Amniotic stem cell (primary cell): ENCODE measurements around the gene EID1.
"Not testable (repeated sequence)": the region's sequence is repeated elsewhere in the genome, so short reads cannot be mapped to it uniquely, and the experiment has no call there.

Experiments
- DNase-seq: peaks from one replicate; lab custom pipeline; 2025; lab: John Stamatoyannopoulos, UW

EID1 gene

DNA sequence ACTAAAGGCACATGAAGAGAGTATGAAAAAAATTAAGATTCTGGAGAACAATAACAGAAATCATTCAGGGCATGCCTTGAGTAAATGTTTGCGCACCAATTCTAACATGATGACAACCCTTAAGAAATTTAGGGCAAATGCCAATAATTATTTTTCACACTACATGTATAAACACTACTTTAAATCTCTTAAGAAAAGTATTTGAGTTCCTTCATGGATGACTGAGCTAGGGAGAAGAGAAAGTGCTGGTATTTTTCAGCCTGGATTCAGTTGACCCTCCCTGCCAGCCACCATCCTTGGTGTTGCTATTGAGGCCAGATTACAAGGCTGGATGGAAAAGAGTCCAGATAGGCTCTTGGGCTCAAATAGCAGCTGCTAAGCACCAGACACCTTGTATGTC lies 8.0 kb upstream of the EID1 start:
- DNase-seq: no peak

DNA sequence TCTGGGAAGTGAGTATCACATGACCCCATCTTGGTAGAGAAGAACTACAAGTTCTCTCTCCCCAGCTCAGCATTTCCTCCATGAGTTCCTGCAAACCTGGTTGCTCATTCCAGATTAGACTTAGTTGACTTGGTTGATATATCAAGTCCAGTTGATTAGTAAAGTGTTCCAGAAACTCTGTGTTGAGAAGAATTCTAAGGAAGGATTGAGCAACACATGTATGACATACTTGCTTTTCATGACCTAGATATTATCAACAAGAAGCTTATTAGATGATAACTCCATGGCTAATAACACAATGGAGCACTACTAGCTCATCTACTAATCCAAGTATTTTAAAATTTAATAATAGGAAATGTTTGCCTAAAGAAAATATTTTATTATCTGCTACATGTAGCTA lies 6.4 kb upstream of the EID1 start:
- no peak for DNase-seq

DNA sequence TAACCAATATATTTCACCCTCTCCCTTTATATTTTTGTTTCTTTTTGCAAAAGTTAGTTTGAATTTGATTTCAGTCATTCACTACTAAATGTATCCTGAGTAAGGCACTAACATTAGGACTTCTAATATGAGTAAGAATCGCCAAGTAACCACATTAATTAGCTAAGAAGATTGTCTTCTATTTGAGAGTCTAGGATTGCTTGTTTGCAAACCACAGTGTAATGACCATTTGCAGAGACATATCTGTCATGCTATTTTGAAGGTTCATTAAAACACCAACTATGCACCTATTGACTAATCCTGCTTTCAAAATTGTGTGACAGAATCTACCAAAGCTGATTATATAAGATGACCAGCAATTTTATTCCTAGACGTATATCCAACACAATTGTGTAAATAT lies 5.3 kb upstream of the EID1 start:
- no peak for DNase-seq

DNA sequence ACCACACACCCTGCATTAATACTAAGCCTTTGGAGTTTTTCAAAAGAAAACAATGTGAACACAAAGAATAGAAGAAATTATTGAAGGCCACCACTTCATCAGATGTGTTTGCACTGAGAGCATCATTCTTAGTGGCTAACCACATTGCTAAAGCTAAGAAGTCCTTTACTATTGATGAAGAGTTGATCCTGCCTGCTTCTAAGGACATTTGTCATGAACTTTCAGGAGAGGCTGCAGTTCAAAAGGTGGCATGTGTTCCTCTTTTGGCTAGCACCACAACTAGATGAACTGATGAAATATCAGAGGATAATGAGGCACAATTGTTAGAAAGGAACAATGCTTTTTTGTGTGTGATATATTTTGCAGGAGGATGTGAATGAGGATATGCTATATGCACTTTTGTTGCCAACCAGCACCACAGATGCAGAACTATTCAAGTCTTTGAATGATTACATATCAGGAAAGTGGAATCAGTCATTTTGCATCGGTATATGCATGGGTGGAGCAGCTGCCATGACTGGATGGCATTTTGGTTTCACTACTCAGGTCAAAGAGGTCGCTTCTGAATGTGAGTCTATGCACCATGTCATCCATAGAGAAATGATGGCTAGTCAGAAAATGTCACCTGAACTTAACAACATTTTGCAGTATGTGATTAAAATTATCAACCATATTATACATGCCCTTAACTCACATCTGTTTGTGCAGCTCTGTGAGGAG lies 2.5 kb upstream of the EID1 start:
- no peak for DNase-seq

DNA sequence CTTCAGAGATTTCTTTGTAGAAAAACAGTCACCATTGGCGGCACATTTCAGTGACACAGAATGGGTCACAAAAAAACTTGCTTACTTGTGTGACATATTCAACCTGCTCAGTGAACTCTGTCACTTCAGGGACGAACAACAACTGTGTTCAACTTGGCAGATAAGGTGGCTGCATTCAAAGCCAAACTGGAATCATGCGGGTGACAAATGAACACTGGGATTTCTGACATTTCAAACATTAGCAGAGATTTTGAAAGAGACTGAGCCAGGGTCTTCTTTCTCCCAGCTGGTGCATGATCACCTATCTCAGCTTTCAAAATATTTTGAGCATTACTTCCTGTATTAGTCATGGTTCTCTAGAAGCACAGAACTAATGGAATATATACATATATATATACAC lies 1.9 kb upstream of the EID1 start:
- no peak for DNase-seq

DNA sequence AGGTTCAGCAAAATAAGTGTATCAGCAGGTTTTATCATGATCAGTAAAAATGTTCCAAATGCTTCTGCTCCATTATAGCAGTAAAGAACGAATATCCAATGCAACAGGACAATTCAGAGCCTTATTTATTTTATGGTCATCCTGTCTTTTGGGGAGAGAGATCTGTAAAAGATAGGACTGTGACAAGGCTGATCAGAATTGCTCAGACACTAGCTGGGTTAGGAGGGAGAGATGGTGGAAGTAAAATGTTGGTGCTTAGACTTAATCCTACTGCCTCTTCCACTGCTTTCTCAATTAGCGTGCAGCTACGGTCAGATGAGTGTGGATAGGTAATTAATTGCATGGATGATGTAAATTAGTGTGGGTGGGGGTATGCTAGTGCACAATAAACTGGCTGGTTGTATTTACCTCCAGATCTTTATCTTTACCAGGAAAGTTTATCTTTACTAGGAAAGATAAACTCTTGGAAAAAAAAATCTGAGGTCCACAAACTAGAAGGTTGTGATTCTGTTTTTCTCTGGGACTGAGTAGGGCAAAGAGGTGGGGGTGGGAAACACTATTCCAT lies 2.2 kb downstream of the EID1 start:
- DNase-seq: no peak

DNA sequence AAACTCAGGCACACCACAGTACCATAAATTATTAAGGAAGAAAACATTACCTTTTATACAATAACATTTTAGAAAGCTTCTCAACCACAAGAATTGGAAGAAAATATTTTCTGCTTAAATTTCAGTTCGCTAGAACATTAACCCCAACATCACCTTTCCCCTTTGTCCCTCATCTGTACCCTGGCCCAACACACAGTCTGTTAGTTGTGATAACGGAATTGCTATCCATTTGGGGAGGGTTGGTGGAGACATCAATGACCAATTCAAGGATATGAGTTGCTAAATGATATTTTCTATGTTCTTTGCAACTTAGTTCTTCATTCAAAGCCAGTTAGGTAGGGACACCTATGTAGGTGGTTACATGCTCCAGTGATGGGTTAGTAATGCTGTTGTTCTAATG lies 5.8 kb downstream of the EID1 start:
- DNase-seq: no peak

DNA sequence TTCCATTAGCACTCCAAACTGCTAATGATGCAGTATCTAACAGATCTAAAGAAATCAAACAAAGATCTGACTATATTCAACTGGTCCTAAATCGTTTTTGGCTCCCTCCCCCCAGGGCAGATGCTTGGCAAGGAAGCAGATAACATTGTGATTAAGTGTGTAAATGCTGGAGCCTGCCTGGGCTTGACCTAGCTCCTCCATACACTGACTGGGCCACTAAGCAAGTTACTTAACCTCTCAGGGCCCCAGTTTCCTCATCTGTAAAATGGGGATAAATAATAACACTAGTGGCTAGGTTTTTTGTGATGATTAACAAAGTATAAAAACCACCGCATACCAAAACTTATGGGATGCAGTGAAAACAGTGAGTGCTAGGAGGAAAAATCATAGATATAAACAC lies 9.2 kb downstream of the EID1 start:
- no peak for DNase-seq

DNA sequence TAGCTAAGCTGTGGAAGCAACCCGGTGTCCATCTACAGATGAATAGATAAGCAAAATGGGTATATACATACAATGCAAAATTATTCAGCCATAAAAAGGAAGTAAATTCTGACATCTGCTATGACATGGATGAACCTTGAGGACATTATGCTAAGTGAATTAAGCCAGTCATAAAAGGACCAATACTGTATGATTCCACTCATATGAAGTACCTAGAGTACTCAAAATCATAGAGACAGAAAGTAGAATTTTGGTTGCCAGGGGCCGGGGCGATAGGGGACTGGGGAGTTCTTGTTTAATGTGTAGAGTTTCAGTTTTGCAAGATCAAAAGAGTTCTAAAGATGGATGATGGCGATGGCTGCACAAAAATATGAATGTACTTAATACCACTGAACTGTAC lies 10.3 kb downstream of the EID1 start:
- no peak for DNase-seq

DNA sequence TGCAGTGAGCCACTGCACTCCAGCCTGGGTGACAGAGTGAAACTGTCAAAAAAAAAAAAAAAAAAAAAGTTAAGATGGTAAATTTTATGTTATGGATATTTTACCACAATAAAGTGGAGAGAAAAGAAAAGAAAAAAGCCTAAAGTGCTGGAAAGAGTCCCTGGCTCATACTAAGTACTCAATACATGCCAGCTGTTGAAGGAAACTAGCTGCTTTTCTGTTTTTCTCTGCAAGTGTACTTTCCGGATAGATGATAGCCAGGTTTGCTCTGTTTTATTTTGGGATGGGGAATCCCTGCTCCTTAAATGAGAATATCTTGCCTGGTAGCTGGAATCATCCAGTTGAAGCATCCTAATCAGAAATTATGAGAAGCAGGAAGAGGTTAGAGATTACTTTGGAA lies 10.9 kb downstream of the EID1 start:
- DNase-seq: no peak

DNA sequence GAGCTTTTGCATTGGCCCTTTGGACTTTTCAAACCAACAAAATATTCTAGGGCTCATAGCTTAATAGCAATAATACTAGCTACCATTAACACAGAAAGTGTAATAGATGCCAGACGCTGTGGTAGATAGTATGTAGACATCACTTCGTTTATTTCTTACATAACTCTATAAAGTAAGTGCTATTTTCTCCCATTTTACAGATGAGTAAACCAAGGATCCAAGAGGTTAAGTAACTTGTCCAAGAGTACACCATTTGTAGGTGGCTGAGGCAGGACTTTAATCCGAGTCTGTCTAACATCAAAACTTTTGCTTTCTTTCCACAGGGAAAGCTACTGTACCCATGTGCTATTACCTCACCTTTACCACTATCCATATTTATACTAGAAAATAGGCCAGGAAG lies 12.0 kb downstream of the EID1 start:
- DNase-seq: no peak

DNA sequence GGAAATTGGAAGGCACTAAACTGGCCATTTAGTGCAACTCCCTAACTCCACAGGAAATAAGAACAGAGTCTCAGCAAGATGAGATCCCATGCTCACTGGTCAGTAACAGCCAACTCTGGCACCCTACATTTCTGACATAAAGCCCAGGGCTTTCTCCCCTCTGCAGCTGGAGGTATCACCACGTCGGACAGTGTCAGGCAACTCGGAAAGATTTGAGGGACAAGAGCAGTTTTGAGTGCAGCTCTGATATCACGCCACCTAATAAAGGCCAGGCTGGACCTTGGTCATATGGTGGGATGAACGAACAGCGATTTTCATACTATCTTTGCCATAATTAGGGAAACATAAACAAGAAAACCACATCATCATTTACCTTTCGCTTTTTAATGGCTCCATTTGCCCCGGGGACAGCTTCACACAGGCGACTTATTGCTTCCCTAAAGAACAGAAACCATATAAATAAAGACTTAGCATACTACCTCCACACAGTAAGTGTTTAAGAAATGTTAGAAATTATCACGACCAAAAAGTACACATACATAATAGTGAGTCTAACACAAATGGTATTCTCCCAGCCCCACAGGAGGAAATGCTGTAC lies 12.5 kb downstream of the EID1 start:
- no peak for DNase-seq

DNA sequence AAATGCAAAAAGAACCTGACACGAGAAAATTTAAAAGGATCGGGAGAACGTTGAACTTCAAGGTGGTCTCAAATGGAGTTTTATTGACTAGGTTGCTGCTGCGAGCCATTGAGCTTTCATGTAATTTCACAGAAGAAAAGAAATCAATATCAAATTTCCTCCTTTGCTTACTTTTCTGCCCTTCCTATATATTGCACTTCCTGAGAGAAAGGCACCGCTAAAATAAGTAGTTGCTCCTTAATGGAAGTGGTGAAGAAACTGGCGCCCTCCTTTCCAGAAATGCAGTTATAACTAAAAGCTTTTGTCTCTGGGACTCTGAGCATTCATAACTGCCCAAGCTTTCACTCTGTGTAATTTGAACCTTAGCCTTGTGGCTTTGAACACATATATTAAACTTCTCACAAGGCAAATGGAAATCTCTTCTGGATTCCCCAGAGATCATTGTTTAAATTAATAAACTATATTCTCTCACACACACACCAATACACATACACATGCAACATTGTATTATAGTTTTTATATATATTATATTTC lies 13.4 kb downstream of the EID1 start:
- DNase-seq: no peak

DNA sequence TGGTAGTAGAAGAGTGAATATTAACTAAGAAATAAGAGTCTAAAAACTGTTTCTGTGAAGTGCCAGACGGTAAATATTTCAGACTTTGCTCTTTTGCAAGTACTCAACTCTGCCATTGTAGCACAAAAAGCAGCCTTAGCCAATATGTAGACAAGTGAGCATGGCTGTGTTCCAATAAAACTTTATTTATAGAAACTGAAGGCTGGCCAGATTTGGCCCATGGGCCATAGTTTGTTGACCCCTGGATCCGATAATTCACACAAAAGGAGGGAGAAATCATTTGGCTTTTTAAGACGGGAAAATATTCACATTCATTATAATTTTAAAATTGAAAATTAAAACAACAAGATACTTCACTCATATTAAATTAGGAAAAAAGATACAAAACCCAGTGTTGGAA lies 15.4 kb downstream of the EID1 start:
- no peak for DNase-seq

DNA sequence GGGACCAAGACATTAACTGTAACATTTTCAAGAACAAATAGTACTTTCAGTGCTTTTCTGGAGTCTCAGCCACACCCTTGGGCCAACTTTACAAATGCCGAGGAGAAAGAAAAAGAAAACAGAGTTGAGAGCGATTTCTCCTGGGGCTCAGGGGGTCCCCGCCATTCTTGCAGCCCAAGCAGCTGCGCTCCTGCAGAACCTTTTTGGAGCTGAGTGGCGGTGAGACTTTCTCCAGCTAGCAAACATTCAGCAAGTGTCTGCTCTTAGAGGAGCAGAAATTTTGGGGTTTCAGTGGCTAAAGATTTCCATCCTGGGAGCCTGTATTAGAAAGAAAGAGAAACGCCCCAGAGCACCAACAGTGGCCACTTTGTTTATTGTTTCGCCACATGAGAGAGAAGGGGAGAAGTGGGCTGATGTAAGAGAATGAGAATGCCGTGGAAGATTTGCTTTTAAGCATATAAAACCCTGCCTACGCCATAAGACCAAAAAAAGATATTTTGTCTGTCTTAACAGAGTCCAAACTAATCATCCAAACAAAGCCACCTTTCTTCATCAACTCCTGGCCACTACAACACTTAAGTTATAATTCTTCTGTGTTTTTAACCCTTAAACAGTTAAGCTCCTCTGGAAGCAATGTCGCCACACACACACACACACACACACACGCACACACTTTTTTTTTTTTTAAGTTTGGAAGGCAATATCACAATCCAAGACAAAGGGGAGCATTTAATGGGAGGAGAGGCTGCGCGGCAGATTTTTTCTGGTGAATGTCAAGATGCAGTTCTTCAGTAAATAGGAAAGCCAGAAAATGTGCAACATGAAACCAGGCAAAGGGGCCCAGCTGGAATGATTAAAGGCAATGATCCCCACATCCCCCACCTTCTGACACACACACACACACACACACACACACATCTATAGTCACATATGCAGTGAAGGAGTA lies 19.2 kb downstream of the EID1 start:
- DNase-seq: no peak

DNA sequence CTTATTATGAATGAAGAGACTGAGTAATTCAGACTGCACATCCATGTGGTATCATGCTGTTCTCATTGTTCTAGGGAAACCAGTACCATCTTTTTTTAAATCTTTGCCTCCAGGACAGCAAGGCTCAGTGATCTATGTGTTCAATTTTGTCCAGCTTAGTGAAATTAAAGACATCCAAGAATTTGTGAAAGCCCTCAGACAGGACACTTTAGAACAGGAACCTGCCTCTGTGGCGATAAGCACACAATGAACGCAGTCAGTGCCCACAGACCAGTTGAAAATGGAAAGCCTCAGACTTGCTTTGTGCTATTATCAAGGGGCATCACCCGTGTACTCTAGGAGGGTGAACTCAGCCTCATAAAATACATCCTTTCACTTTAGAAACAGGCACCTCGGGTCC lies 20.1 kb downstream of the EID1 start:
- no peak for DNase-seq

DNA sequence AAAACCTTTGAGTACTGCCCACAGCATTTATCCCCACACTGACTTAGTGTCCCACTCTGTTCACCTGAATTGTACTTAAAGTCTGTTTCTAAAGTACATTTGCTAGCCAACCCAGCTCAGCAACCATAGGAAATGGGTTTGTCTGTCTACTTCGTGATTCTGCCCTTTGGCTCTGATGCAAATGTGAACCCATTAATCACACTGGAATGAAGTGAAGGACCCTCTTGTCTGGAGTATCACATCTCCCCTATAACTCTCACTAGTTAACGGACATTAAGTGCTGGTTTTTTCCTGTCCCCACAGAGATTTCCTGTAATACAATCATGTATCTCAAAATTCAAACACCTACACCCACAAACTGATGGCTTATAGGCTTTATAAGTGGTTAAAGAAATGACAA lies 20.5 kb downstream of the EID1 start:
- DNase-seq: no peak

DNA sequence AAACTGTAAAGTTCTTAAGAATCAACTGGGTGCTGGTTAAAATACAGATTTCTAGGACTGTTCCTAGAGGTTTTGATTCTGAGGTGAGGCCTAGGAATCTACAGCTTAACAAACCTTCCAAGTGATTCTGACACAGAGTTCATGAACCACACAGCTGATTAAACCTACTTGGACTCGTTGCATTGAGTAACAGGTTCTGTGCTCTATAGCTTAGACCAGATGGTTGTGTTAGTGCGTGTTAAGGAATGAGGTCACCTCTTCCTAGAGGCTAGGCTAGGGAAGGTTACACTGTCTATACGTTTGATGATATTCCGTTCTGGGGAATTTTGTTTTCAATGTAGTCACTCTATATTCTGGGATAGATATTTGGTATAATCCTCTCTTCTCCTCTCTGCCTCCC lies 21.9 kb downstream of the EID1 start:
- no peak for DNase-seq

DNA sequence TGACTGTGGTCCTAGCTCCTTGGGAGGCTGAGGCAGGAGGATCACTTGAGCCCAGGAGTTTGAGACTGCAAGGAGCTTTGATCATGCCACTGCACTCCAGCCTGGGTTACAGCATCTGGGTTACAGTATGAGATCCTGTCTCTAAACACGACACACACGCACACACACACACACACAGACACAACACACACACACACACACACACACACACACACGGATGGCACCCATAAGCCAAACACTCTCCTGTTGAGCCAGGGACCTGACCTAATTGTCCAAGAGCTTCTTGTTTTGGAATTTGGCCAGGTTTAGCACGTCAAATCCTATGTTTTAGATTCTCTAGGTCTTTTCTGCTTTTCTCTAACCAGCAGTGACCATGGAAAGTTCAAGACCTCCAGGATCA lies 26.8 kb downstream of the EID1 start:
- DNase-seq: no peak

DNA sequence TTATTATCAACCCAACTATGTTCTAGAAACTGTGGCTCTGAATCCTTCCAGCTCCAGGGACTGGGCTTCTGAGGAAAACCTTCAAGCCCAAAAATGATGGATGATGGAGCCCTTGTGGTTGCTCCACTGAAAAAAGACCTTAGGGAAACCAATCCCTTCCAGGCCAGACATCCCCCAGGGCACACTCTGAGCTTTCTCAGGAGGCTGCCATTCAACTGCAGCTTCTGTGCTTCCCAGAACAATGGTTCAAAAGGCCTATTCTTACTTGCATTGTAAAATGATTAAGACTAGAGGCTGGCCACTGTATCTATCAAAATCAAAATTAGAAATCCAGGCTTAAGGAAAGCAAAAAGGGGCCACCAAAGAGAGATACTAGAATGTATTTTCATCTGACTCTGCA lies 27.3 kb downstream of the EID1 start:
- no peak for DNase-seq

DNA sequence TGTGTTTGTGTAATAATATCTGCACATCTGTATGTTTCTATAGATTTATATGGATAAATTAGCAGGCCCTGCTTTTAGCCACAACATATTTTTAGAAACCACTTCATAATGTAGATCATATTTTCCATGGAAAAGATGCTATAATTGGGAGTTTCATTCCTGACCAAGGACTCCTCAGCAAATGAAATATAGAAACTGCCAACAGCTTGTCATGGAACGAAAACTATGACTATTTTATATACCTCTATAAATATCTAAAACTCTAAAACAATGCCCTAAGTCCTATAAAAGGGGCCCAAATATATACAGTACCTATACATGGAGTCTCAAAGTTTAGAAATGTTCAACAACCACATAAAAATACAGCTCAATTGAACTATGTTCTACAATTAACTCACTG lies 27.9 kb downstream of the EID1 start:
- DNase-seq: no peak

DNA sequence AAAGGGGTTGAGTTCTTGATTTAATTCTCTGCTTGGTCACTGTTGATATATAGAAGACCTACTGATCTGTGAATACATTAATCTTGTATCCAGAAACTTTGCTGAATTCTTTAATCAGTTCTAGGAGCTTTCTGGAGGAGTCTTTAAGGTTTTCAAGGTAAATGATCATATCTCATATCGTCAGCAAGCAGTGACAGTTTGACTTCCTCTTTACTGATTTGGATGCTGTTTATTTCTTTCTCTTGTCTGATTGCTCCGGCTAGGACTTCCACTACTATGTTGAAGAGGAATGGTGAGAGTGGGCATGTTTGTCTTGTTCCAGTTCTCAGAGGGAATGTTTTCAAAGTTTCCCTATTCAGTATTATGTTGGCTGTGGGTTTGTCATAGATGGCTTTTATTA lies 31.4 kb downstream of the EID1 start:
- DNase-seq: not testable (repeated sequence)

DNA sequence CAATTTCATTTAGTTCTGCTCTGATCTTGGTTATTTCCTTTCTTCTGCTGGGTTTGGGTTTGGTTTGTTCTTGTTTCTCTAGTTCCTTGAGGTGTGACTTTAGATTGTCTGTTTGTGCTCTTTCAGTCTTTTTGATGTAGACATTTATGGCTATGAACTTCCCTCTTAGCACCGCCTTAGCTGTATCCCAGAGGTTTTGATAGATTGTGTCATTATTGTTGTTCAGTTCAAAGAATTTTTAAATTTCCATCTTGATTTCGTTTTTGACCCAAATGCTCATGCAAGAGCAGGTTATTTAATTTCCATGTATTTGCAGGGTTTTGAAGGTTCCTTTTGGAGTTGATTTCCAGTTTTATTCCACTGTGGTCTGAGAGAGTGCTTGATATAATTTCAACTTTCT lies 32.6 kb downstream of the EID1 start:
- DNase-seq: not testable (repeated sequence)
